GM23338 (cell line): ENCODE data around the gene SERPINH1. TPM values are rescaled to one million over a fixed set of nuclear protein-coding genes. Genes with fewer than 3 reads are reported as not detected.

Experiments used
- ATAC-seq: fragments of 200-7000 bp; cut with Tn5 transposase; 3 replicates; pipeline ENCODE4 v1.9.1; 2020
- DNase-seq: peaks from one replicate; pipeline ENCODE4 v3.0.0-alpha.2; 2015; ENCODE audit warnings: low spot score
- H2AFZ ChIP-seq: fragments of 200-600 bp; sonication (generic); 2 replicates; pipeline ENCODE4 v1.8.0; 2016; ENCODE audit warnings: antibody characterized with exemption, mild to moderate bottlenecking, moderate library complexity
- H3F3A ChIP-seq: fragments of 200-600 bp; sonication (generic); replicated peaks from 2 replicates; pipeline ENCODE4 v1.8.0; 2017; ENCODE audit warnings: antibody characterized with exemption, mixed run types, low read depth
- H3K27ac ChIP-seq: fragments of 200-600 bp; sonication (generic); 2 replicates; pipeline ENCODE4 v1.6.1; 2016; ENCODE audit warnings: low read depth
- H3K27me3 ChIP-seq: fragments of 200-600 bp; sonication (generic); 2 replicates; pipeline ENCODE4 v1.8.0; 2016; ENCODE audit warnings: mild to moderate bottlenecking, mixed run types, moderate library complexity; ENCODE audit not compliant: insufficient read depth
- H3K36me3 ChIP-seq: fragments of 200-600 bp; sonication (generic); 2 replicates; pipeline ENCODE4 v1.8.0; 2016; ENCODE audit warnings: mild to moderate bottlenecking; ENCODE audit not compliant: insufficient read depth
- H3K4me1 ChIP-seq: fragments of 200-600 bp; sonication (generic); 2 replicates; pipeline ENCODE4 v1.8.0; 2016; ENCODE audit warnings: mild to moderate bottlenecking, moderate library complexity; ENCODE audit not compliant: insufficient read depth
- H3K4me2 ChIP-seq: fragments of 200-600 bp; sonication (generic); 2 replicates; pipeline ENCODE4 v1.7.1; 2017; ENCODE audit warnings: mixed run types
- H3K4me3 ChIP-seq: fragments of 200-600 bp; sonication (generic); 2 replicates; pipeline ENCODE4 v1.6.1; 2016; ENCODE audit warnings: mixed run types
- H3K79me2 ChIP-seq: fragments of 200-600 bp; sonication (generic); replicated peaks from 2 replicates; pipeline ENCODE4 v1.8.0; 2017; ENCODE audit warnings: mild to moderate bottlenecking; ENCODE audit not compliant: insufficient read depth
- H3K9me2 ChIP-seq: fragments of 200-600 bp; sonication (generic); 2 replicates; pipeline ENCODE4 v1.8.0; 2017; ENCODE audit not compliant: insufficient read depth
- H4K20me1 ChIP-seq: fragments of 200-600 bp; sonication (generic); replicated peaks from 2 replicates; pipeline ENCODE4 v1.8.0; 2017; ENCODE audit warnings: mild to moderate bottlenecking; ENCODE audit not compliant: insufficient read depth
- H3K27ac Mint-ChIP-seq: 2 replicates; pipeline ENCODE4 v1.8.0; 2020; ENCODE audit warnings: inconsistent platforms, mild to moderate bottlenecking, moderate library complexity, mixed read lengths
- H3K27me3 Mint-ChIP-seq: 3 replicates; pipeline ENCODE4 v1.8.0; 2022; ENCODE audit warnings: low read depth, mild to moderate bottlenecking, moderate library complexity, mixed read lengths, inconsistent platforms; ENCODE audit not compliant: insufficient read depth, poor library complexity
- H3K36me3 Mint-ChIP-seq: 3 replicates; pipeline ENCODE4 v1.8.0; 2021; ENCODE audit warnings: low read depth, mild to moderate bottlenecking, inconsistent platforms, moderate library complexity, mixed read lengths
- H3K4me1 Mint-ChIP-seq: 3 replicates; pipeline ENCODE4 v1.8.0; 2020; ENCODE audit warnings: mild to moderate bottlenecking, inconsistent platforms, mixed read lengths
- H3K4me3 Mint-ChIP-seq: 3 replicates; pipeline ENCODE4 v1.8.0; 2021; ENCODE audit warnings: moderate library complexity, mild to moderate bottlenecking, inconsistent platforms, mixed read lengths
- H3K9me3 Mint-ChIP-seq: 3 replicates; pipeline ENCODE4 v1.8.0; 2020; ENCODE audit warnings: moderate library complexity, mild to moderate bottlenecking, inconsistent platforms, mixed read lengths
- EZH2phosphoT487 ChIP-seq: fragments of 200-600 bp; sonication (generic); IDR thresholded peaks from one replicate; pipeline ENCODE4 v1.8.1; 2018; ENCODE audit warnings: antibody characterized with exemption; ENCODE audit not compliant: unreplicated experiment
- POLR2AphosphoS5 ChIP-seq: IDR thresholded peaks from 2 replicates; pipeline ENCODE4 v1.6.1; 2016; ENCODE audit warnings: antibody characterized with exemption, low read depth
- ZNF462 ChIP-seq: fragments of 250-450 bp; sonication (Bioruptor Pico); IDR thresholded peaks from 2 replicates; pipeline ENCODE4 v1.5.0; 2020; ENCODE audit warnings: mild to moderate bottlenecking, moderate library complexity
- polyA plus RNA-seq: library from polyadenylated mRNA; unstranded; fragments of >200 nt; fragmentation: Nextera tagmentation; extraction: Ambion mirVana; gene quantifications from 2 replicates; pipeline ENCODE4 v1.2.1, GENCODE V29; 2016
- total RNA-seq: library from RNA; depleted of rRNA; stranded (reverse); fragments of >200 nt; shearing (Covaris generic); gene quantifications from 2 replicates; pipeline ENCODE4 v1.2.3, GENCODE V29; 2014
- TF ChIP-seq, protein P1 (sequence below), 2 experiments: fragments of 200-600 bp in 1 of 2; sonication (generic) in 1 of 2; conservative IDR thresholded peaks; 2 replicates each; pipeline versions ENCODE4 v1.5.1 to v1.6.1; 2016 to 2017; ENCODE audit warnings: antibody characterized with exemption in 2 of 2, low read depth in 2 of 2, mild to moderate bottlenecking in 2 of 2, moderate library complexity in 1 of 2

The SERPINH1 gene
- total and polyA plus RNA-seq, 2 experiments from 2014 or later, result 238 to 1,217 TPM

DNA sequence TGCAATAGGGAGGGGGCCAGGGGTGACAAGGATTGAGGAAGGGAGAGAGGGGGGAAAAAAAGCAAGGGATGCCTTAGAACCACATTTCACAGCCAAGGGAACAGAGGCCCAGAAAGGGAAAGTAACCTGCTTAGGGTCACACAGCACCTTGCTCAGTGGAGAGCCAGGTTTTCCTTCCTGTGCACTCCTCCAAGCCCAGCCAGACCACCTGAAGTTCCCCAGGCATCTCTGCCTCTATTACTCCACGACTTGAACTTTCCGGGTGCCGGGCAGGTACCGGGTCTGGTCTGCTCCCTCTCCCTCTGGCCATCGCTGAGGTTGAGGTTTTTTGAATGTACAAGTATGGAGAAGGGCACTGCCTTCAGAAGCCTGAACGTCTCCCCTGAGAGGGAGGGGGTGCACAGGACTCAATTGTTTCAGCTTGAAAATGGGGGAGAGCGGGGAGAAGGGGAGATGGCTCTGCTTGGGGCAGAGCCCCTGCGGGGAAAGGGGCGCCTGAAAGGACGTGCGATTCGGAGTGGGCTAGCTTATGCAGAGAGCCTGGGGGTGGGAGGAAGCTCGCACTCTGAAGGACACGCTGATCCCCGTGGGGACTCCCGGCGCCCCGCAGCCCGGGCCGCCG lies 516 bp upstream of the SERPINH1 start:
- no peak for TF ChIP-seq EZH2phosphoT487
- TF ChIP-seq POLR2AphosphoS5, result peak; percentile 8; the same call in 1 of the 2 replicates
- Mint-ChIP-seq H3K4me3 (peak overlapping the region; percentile 97), H3K27me3 (peaks cover 40% of the 10 kb centered on the region), H3K27ac (peak overlapping the region; percentile 99), H3K4me1 (peaks cover 76% of the 10 kb centered on the region), H3K9me3 (no peaks in the 10 kb centered on the region), H3K36me3 (peaks cover 38% of the 10 kb centered on the region)
- Histone ChIP-seq H3K36me3 (0 out of 2 replicates have a peak, but pooled peaks cover 3% of the 10 kb centered on the region), H3K27me3 (no peaks in the 10 kb centered on the region), H4K20me1 (peaks cover 17% of the 10 kb centered on the region), H3K79me2 (peaks cover 53% of the 10 kb centered on the region), H3K4me2 (peak overlapping the region; percentile 86), H2AFZ (peak overlapping the region; percentile 63; the same call in 1 of the 2 replicates), H3K27ac (peak overlapping the region; percentile 97), H3K4me3 (peak overlapping the region; percentile 98), H3F3A (peaks cover 18% of the 10 kb centered on the region), H3K9me2 (no peaks in the 10 kb centered on the region), H3K4me1 (peaks cover 66% of the 10 kb centered on the region)
- ATAC-seq (no peak; the same call in 2 of the 3 replicates), DNase-seq (no peak)

- H3K27ac Mint-ChIP-seq, result peak overlapping the region; percentile 99
- Histone ChIP-seq H3F3A (peaks cover 21% of the 10 kb centered on the region), H3K36me3 (peaks cover 14% of the 10 kb centered on the region; the same call in 1 of the 2 replicates), H3K79me2 (peaks cover 66% of the 10 kb centered on the region), H3K4me2 (peak overlapping the region; percentile 86), H3K27ac (peak overlapping the region; percentile 97), H3K4me1 (peaks cover 59% of the 10 kb centered on the region), H4K20me1 (peaks cover 27% of the 10 kb centered on the region), H3K4me3 (peak overlapping the region; percentile 98), H3K27me3 (no peaks in the 10 kb centered on the region), H3K9me2 (no peaks in the 10 kb centered on the region), H2AFZ (no peak overlapping the region)
- TF ChIP-seq ZNF462 (CRISPR knock-in tag) (no peak), POLR2AphosphoS5 (peak; percentile 13; the same call in 1 of the 2 replicates)
- TF ChIP-seq, protein P1, sequence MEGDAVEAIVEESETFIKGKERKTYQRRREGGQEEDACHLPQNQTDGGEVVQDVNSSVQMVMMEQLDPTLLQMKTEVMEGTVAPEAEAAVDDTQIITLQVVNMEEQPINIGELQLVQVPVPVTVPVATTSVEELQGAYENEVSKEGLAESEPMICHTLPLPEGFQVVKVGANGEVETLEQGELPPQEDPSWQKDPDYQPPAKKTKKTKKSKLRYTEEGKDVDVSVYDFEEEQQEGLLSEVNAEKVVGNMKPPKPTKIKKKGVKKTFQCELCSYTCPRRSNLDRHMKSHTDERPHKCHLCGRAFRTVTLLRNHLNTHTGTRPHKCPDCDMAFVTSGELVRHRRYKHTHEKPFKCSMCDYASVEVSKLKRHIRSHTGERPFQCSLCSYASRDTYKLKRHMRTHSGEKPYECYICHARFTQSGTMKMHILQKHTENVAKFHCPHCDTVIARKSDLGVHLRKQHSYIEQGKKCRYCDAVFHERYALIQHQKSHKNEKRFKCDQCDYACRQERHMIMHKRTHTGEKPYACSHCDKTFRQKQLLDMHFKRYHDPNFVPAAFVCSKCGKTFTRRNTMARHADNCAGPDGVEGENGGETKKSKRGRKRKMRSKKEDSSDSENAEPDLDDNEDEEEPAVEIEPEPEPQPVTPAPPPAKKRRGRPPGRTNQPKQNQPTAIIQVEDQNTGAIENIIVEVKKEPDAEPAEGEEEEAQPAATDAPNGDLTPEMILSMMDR (conservative IDR thresholded peaks at IDR 0.05; ENCODE audit: low read depth in 2 of 2), result no peak
- H3K9me3 Mint-ChIP-seq, result no peaks in the 10 kb centered on the region
- DNase-seq (peak; percentile 98), ATAC-seq (peak; percentile 67)
- H3K36me3 Mint-ChIP-seq, result peaks cover 51% of the 10 kb centered on the region
- H3K4me3 Mint-ChIP-seq, result peak overlapping the region; percentile 97
- peaks cover 62% of the 10 kb centered on the region for H3K4me1 Mint-ChIP-seq
- H3K27me3 Mint-ChIP-seq, result peaks cover 36% of the 10 kb centered on the region
Observed at GRCh38 chr11:75562836-75563484, 907 bp downstream of the SERPINH1 start.
